HG03108 (cell line): ENCODE measurements around the gene PAX3.

Source experiments
- ATAC-seq: cut with Tn5 transposase; IDR thresholded peaks from one replicate; pipeline ENCODE4 v1.9.1; 2021; ENCODE audit warnings: moderate library complexity; ENCODE audit not compliant: unreplicated experiment

The PAX3 gene

GRCh38 chr2:222298001-222298310 is 842 bp downstream of the PAX3 start:
- ATAC-seq, result no peak

DNA sequence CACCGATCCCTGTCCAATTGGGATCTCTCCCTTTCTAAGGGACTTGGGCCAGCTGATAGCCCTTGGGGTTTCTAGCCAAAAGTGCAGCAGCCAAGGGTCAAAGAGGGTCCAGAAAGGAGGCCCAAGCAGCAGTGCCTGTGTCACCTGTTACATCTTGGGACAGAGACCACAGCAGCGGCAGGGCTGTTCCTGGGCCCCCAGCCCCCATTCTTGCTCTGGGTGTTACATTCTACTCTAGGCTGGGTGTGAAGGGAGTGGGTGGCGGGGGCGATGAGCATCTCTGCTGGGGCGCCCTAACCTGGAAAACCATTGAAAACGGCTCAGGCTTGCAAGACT is 1.2 kb downstream of the PAX3 start:
- no peak for ATAC-seq

DNA sequence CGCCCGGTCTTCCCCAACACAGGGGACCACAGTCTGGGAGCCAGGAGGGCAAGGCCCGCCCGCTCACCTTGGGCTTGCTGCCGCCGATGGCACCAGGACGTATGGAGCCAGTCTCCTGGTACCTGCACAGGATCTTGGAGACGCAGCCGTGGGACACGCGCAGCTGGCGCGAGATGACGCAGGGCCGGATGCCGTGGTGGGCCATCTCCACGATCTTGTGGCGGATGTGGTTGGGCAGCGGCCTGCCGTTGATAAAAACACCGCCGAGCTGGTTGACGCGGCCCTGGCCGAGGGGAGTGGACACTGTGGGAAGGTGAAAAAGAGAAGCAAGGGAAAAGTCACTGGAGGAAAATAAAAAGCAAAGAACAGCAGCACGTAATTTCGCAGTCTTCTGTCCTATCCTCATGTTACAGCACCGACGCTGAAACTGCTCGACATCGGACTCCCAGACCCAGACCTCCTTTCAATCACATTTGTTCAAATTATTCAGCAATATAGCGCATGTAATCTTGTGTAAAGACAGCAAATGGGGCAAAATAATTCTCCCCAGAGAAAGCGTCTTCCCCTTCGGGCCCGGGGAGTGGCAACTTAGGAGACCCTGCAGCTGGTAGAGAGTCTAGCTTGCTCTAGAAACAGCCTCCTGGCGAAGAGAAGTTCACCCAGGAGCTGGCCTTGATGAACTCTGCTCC is 1.7 kb downstream of the PAX3 start:
- no peak for ATAC-seq

DNA sequence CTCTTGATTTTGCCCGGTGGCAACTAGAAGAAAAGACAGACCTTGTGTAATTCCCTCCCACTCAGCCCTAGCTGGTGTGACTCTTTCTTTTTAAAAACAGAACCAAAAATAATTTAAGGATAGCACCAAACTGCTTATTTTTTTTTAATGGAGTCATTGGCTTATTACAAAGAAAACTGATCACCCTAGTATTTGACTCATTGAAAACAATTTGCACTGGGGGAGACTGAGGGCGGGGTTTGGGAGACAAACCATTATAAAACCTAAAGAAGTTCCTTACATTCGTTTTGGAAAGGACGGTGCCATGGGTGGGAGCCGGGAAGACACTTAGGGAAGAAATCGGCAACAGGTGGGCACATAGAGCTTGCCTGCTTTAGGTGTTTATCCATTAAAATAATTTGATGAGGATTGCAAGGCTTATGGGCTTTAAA is 2.5 kb downstream of the PAX3 start:
- ATAC-seq, result no peak

DNA sequence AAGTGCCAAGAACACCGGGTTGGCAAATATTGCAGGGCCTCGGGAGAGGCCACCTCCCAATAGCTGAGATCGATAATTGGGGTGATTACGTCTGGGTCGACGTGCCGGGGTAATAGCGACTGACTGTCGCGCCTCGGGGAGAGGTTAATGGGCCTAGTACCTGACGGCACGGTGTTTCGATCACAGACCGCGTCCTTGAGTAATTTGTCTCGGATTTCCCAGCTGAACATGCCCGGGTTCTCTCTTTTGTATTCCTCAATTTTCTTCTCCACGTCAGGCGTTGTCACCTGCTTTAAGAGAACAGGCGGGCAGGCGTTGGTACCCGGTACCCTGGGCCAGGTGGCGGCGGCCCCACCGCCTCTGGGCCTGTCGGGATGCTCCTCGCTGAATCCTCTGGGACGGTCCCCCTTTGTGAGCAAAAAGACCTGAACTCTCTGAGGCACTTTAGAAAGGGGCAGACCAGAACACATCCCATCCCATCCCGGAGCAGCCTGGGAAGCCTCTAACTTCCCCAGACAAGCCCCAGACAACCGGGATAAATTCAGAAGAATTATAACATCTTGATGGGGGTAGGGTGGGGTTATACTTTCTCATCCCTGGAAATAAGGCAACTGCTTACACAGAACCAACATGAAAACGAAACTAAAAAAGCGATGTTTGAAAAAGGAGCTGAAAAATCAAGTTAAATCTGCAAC is 3.3 kb downstream of the PAX3 start:
- no peak for ATAC-seq

GRCh38 chr2:222294996-222295367 is 3.8 kb downstream of the PAX3 start:
- no peak for ATAC-seq

DNA sequence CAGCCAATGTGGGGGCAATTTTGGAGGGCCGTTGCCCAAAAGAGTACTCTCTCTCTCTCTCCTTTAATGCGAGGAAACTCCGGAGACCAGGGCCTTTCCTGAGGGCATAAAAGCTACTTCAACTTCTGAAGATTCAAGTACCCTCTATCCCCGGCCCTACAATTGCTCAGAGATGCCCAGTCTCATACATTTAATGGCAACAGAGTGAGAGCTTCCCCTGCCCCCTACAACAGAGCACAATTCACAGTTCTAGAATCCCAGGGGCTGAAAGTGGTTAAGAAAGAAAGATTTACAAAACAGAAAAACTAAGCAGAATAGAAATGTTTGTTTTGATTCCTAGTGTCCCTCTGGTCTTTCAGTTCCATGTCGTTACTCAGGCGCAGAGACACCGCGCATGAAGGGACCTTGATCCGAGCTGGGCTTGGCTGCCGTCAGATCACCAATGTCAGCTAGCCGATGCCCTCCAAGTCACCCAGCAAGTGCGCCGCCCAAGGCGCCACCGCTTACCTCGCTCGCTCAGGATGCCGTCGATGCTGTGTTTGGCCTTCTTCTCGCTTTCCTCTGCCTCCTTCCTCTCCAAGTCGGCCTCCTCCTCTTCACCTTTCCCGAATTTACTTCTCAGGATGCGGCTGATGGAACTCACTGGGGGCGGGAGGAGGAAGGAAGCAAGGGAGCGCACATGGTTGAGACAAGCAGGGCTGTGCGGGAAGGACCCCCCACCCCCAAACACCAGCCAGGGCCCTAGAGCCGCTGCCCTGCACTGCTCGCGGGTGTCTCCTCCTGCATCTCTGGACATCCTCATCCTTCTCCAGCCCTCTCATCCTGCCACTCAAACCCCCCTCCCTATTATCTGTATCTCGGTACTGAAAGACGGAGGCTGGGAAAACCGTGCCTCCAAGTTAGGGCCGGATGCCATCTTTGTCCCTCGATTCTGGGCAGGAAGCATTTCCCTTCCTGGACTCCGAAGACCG is 4.9 kb downstream of the PAX3 start:
- no peak for ATAC-seq

DNA sequence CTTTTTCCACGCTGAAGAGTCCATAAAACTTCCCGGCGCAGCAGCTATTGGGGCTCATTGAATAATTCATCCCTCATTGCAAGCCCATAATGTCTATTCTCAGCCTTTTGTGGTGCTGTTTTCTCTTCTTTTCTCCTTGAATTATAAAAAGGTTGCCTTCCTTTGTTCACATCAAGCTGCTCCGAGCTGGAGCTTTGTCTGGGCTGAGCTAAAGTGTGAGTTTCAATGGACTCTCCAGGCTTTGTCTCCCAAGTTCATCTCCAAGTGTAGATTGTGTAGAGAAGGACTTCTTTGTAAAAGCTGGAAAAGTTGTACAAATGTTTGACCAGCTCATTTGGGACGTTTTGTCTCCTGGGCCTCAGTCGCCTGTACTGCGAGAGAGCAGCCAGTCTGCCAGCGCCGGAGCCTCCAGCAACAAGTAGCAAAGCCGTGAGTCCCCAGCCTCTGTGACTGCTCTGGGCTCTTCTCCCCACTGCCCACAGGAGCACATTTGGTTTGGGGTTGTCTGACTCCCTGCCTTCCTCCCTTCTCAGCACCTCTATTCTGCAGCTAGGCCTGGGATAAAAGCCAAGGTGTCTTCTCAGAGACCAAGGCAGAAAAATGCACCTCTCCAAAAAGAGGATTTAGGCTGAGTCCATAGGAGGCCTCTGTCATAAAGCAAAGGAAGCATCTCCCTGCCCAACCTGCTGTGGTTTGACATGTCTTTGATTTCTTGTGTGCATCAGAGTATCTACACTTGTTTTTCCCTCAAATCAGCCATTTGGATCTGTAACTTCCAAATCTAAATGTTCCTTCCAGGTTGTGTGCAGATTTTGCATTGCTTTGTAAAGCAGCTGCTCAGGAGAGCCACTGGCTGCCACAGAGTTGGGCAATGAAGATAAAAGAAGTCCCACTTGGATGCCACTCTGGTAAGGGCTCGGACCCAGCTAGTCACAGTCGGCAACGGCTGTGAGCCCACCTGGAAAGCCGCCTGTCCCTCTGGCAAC is 6.4 kb downstream of the PAX3 start:
- no peak for ATAC-seq

DNA sequence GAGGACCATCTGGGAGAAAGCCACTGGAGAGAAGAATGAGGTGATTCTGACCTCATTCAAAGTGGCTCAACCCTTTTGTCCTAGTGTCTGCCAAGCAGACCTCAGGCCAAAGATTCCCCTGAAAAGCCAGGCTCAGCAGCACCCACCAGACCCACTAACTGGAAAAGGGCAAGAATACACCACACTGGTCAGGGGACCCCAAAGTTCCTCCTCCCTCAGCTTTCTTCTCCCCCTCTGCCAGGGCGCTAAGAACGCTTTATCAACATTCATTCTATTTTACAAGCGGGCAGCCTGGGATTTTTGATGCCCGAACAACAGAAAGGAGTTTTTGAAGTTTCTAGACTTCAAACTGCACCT is 7.3 kb downstream of the PAX3 start:
- ATAC-seq, result no peak

- ATAC-seq, result no peak
Observed at GRCh38 chr2:222290736-222291484, 7.9 kb downstream of the PAX3 start.

DNA sequence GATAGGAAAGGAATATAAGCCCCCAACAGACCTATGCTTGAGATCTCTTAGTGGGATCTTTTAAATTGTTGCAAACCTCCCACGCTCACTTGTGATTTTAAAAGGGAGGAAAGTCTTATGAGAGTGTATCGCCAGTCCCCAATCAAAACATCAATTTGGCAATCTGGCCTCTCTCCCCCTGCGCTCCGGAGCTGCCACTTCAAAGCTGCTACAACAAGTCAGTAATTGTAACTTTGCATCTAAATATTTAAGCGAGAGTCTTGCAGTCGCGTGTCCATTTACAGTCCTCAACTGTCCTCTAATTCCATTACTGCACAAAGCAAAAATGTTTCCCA is 8.4 kb downstream of the PAX3 start:
- no peak for ATAC-seq

DNA sequence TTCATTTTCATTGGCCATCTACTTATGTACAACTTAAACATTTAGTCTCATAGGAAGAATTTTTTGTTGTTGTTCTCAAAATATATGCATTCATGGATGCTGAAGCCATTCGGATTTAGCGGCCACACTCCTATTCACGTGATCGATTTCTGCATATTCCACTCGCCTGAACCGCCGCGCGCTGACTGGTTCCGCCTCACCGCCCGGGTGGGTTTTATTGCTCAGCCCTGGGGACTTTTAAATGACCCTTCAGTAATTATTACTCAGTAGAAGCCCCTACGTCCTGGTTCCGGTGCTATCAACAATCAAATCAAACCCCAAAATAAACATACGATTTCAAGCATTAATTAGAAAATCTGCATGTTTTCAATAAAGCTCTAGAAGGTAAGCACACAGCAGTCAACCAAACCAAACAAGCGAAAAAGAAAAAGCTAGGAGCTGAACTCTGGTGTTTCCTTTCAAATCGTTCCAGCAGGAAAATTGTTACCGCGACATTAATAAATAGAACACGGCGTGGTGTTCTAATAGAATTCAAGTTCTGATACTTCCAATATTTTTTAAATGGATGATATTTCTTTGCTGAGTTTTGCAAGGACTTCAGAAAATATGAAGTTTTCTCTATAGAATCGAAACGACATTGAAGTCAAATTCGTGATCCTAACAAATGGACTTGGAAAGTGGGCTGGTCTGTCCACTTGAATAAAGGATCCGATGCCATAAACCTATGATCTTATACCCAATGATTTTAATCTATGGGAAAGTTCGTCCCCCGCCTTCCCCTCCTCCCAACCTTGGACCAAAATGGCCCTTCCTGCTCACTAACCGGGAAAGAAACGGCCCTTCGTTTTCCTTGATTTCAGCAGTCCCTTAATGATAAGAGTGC is 9.3 kb downstream of the PAX3 start:
- no peak for ATAC-seq

- no peak for ATAC-seq
Observed at GRCh38 chr2:222288590-222289277, 10.1 kb downstream of the PAX3 start.

DNA sequence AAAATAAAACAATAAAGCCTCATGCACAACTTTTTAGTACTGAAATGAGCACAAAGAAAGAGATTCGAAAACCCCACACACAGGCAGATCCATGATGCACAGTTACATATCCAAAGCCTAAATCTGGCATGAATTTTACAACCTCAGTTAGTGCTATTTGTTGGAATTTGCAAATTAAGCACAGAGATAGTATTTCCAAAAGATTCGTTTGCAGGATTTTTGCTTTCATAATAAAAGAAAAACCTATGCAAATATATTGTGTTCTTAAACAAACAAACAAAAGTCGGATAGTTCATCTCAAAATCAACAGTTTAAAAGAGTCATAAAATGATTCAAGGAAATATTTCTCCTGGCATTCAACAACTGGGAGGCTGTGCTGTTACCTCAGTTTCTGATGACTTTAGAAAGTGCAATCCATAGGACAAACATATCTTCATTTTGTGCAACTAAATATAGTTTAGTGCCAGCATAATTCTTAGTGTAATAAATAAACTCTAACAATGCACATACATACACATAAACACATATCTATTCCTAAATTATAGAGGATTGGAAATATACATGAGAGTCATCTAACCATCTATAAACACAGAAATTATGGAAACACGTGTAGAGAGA is 10.8 kb downstream of the PAX3 start:
- no peak for ATAC-seq

GRCh38 chr2:222284466-222284865 is 14.3 kb downstream of the PAX3 start:
- no peak for ATAC-seq

DNA sequence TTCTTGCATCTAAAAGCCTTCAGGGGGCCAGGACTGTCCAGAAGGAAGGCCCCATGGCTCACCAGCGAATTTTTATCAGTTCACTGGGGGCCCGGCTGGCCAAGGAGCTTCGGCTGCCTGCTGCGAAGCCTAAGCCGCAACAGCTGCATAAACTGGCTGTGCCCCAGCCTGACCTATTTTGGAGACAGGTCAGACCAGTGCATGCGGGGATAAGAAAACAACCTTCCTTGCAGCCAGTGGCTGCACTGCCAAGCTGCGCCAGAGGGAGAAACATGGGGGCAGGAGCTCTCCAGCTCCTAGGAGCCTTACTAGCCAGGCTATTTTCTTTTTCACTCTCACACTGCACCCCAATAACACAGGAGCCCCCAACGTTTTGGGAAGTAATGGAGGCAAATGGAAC is 15.2 kb downstream of the PAX3 start:
- ATAC-seq, result no peak

- no peak for ATAC-seq
Observed at GRCh38 chr2:222281506-222281905, 17.3 kb downstream of the PAX3 start.

DNA sequence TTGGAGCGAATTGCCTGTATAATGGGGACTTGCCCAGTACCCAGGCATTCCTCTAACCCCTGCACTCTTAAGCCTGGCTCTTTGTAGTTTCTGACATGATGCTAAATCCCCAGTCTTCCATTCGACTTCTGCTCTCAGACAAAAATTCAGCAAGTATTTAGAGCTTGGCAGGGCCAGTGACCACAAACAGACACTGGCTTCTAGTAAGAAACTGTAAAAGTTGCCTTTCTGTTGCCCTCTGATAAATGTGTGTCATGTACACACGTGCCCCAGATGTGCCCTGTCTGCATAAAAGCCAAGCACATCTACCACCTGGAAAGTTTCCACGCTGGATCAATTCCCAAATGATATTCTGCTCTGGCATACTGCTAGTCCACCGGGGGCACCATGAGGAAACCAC is 18.0 kb downstream of the PAX3 start:
- ATAC-seq, result no peak
